Nephron (organoid): ENCODE results near the gene DPH2.

Experiments used
- H3K27ac Mint-ChIP-seq, 3 experiments: 2 replicates each; pipeline ENCODE4 v1.8.0; 2020; ENCODE audit warnings: mixed read lengths in 3 of 3, mild to moderate bottlenecking in 2 of 3, moderate library complexity in 1 of 3
- H3K27me3 Mint-ChIP-seq: 2 replicates; pipeline ENCODE4 v1.8.0; 2021; ENCODE audit warnings: low read depth, mild to moderate bottlenecking, moderate library complexity, mixed read lengths
- H3K36me3 Mint-ChIP-seq: 2 replicates; pipeline ENCODE4 v1.8.0; 2020; ENCODE audit warnings: low read depth, mixed read lengths
- H3K4me1 Mint-ChIP-seq: 2 replicates; pipeline ENCODE4 v1.8.0; 2020; ENCODE audit warnings: mixed read lengths
- H3K4me3 Mint-ChIP-seq, 3 experiments: 2 replicates each; pipeline ENCODE4 v1.8.0; 2020; ENCODE audit warnings: mild to moderate bottlenecking in 3 of 3, mixed read lengths in 3 of 3, moderate library complexity in 2 of 3
- H3K9me3 Mint-ChIP-seq: 2 replicates; pipeline ENCODE4 v1.8.0; 2020; ENCODE audit warnings: mixed read lengths
- TF ChIP-seq, protein P1 (sequence below), 3 experiments: fragments of 200-600 bp; sonication (generic); IDR thresholded peaks; one replicate each; pipeline ENCODE4 v1.5.0; 2021; ENCODE audit warnings: antibody characterized with exemption in 3 of 3; ENCODE audit not compliant: unreplicated experiment in 3 of 3

The DPH2 gene

GRCh38 chr1:43958351-43959255 is 11.2 kb upstream of the DPH2 start:
- H3K36me3 Mint-ChIP-seq = peaks cover 29% of the 10 kb centered on the region
- H3K4me3 Mint-ChIP-seq = no peak overlapping the region
- TF ChIP-seq, protein P1, sequence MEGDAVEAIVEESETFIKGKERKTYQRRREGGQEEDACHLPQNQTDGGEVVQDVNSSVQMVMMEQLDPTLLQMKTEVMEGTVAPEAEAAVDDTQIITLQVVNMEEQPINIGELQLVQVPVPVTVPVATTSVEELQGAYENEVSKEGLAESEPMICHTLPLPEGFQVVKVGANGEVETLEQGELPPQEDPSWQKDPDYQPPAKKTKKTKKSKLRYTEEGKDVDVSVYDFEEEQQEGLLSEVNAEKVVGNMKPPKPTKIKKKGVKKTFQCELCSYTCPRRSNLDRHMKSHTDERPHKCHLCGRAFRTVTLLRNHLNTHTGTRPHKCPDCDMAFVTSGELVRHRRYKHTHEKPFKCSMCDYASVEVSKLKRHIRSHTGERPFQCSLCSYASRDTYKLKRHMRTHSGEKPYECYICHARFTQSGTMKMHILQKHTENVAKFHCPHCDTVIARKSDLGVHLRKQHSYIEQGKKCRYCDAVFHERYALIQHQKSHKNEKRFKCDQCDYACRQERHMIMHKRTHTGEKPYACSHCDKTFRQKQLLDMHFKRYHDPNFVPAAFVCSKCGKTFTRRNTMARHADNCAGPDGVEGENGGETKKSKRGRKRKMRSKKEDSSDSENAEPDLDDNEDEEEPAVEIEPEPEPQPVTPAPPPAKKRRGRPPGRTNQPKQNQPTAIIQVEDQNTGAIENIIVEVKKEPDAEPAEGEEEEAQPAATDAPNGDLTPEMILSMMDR (IDR thresholded peaks at IDR 0.05; ENCODE audit: unreplicated experiment in 3 of 3) = no peak
- H3K4me1 Mint-ChIP-seq = peaks cover 9% of the 10 kb centered on the region
- no peaks in the 10 kb centered on the region for H3K27me3 Mint-ChIP-seq
- H3K9me3 Mint-ChIP-seq = no peaks in the 10 kb centered on the region
- H3K27ac Mint-ChIP-seq = no peak overlapping the region

- Mint-ChIP-seq H3K27me3 (no peaks in the 10 kb centered on the region), H3K27ac (no peak overlapping the region), H3K9me3 (no peaks in the 10 kb centered on the region), H3K4me3 (no peak overlapping the region), H3K4me1 (no peaks in the 10 kb centered on the region), H3K36me3 (peaks cover 29% of the 10 kb centered on the region)
- TF ChIP-seq, protein P1 (IDR thresholded peaks at IDR 0.05; ENCODE audit: unreplicated experiment in 3 of 3) = no peak
Measured at GRCh38 chr1:43960798-43961197, 9.0 kb upstream of the DPH2 start.

DNA sequence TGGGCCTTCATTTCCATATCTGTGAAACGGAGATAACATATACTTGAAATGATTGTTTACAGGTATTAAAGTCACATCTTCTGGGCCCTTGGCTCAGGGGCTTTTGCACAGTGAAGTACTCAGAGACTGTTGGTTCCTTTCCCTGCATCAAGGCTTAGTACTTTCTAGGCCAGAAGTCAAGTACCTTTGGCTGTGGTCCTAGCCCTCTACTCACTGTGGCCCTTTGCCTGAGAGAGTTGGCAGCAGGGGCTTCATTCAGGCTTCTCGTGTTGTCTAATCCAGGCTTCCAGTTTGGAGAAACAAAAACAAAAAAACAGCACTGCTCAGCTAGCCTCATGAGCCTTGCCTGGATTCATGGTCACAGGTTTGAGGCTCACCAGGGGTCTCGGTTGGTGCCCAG is 8.1 kb upstream of the DPH2 start:
- Mint-ChIP-seq H3K36me3 (peaks cover 29% of the 10 kb centered on the region), H3K27ac (no peak overlapping the region), H3K4me3 (no peak overlapping the region), H3K4me1 (no peaks in the 10 kb centered on the region), H3K9me3 (no peaks in the 10 kb centered on the region), H3K27me3 (no peaks in the 10 kb centered on the region)
- TF ChIP-seq, protein P1 (IDR thresholded peaks at IDR 0.05; ENCODE audit: unreplicated experiment in 3 of 3) = no peak

- Mint-ChIP-seq H3K4me1 (no peaks in the 10 kb centered on the region), H3K27me3 (no peaks in the 10 kb centered on the region), H3K27ac (no peak overlapping the region), H3K4me3 (no peak overlapping the region), H3K9me3 (no peaks in the 10 kb centered on the region), H3K36me3 (peaks cover 25% of the 10 kb centered on the region)
- TF ChIP-seq, protein P1 (IDR thresholded peaks at IDR 0.05; ENCODE audit: unreplicated experiment in 3 of 3) = no peak
Measured at GRCh38 chr1:43962324-43962723, 7.5 kb upstream of the DPH2 start.

DNA sequence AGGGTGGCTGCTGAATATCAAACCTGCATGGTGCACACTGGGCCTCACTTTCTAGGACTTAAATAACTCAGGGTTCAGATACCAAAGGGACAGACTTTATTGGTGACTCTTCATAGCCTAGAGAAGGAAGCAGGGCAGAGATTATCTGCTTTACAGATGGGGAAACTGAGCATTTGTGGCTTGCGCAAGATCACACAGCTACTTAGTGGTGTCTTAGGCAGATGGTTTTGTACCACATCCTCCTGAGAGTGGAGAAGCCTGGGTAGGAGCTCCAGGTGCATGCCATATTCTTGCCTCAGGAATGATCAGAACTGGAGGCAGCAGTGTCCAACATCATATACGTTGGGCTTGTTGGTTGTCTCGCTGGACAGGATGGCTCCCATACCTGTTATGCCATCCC is 6.8 kb upstream of the DPH2 start:
- H3K27ac Mint-ChIP-seq = no peak overlapping the region
- TF ChIP-seq, protein P1 (IDR thresholded peaks at IDR 0.05; ENCODE audit: unreplicated experiment in 3 of 3) = no peak
- no peaks in the 10 kb centered on the region for H3K27me3 Mint-ChIP-seq
- H3K4me3 Mint-ChIP-seq = no peak overlapping the region
- peaks cover 27% of the 10 kb centered on the region for H3K36me3 Mint-ChIP-seq
- no peaks in the 10 kb centered on the region for H3K9me3 Mint-ChIP-seq
- no peaks in the 10 kb centered on the region for H3K4me1 Mint-ChIP-seq

DNA sequence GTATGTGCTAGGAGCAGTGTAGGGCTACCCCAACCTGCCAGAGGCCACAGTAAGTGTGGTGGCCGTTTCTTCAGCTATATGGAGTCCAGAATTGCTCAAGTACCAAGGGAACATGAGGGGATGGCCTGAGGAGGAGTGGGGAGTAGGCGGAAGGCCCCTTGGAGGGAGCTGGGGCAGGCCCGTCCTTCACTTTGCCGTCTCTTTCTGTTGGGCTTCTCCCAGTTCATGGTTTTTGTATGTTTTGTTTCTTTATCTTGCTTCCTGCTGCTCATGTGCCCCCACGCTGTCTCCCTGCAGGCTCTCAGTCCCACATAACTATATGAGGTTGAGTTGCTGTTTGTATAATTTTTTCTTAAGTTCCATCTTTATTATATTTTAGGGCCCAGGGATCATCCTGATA is 5.9 kb upstream of the DPH2 start:
- H3K4me1 Mint-ChIP-seq = no peaks in the 10 kb centered on the region
- H3K36me3 Mint-ChIP-seq = peaks cover 28% of the 10 kb centered on the region
- H3K27me3 Mint-ChIP-seq = no peaks in the 10 kb centered on the region
- H3K4me3 Mint-ChIP-seq = no peak overlapping the region
- no peak overlapping the region for H3K27ac Mint-ChIP-seq
- TF ChIP-seq, protein P1 (IDR thresholded peaks at IDR 0.05; ENCODE audit: unreplicated experiment in 3 of 3) = no peak
- H3K9me3 Mint-ChIP-seq = no peaks in the 10 kb centered on the region
